ENCODE data around the gene SERP2. TPM values are rescaled to one million over a fixed set of nuclear protein-coding genes. Genes with fewer than 3 reads are reported as not detected.

SERP2 gene
- total RNA-seq, 4 donors from 2014 or later: 3.6 to 5.7 (median 4.7) TPM; not detected in 1

DNA sequence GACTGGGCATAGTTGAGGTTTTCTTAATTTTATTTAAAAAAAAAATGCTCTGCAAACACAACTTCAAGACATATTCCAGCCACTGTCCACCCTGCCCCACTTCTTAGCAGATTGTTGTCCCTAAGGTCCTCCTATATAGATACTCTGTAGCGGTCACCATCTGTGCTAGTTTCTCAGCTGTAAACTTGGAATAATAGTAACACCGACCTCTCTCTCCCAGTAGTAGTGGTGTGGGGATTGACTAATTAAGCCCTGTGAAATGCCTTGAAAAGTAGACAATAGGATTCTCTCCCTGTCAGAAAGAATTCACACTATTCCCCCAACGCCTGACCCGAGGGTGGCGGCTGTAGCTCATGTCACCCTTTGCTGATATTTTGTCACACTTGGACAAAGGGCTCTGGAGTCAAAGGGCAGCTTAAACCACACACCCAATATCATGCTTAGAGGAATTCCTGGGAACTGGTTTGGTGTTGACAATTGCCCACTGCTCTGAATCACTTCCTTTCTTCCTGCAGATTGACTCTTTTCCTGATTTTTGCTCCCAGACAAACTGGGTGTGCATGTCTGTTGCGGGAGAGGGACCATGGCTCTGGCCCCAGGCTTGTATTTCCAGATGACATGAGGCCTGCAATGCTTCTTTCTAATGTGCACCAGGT, 9.2 kb upstream of the SERP2 start:
- intact Hi-C loops (cut with DNase I): no loop called here
- no peak overlapping the region for H3K4me3 ChIP-seq (replicated peaks in 1 of 3)

DNA sequence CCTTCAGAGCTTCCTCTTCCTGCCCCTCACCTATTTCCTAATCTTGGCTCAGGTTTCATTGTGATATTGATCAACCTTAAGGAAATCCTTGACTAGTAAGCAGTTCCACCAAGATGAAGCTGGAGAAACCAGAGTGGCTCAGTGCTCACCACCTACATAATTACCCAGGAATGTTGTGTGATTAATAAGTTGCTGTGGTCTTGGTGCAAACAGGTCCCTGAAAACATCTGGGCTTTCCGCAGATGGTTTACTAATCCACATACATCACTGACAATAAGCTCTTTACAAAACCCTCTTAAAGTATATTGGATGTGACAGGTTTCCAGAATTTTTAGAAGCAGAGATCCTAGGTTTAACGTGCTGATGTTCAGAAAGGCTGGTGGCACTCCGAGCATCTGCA, 8.6 kb upstream of the SERP2 start:
- intact Hi-C loops (cut with DNase I): no loop called here

More for the DNA sequence above, 9.2 kb upstream of the SERP2 start:
- no peaks in the 10 kb centered on the region for H3K36me3 ChIP-seq
- no peak for DNase-seq
- no peaks in the 10 kb centered on the region for H3K9me3 ChIP-seq
- H3K27me3 ChIP-seq: no peaks in the 10 kb centered on the region
- no peak overlapping the region for H3K27ac ChIP-seq
- TF ChIP-seq, protein P1, sequence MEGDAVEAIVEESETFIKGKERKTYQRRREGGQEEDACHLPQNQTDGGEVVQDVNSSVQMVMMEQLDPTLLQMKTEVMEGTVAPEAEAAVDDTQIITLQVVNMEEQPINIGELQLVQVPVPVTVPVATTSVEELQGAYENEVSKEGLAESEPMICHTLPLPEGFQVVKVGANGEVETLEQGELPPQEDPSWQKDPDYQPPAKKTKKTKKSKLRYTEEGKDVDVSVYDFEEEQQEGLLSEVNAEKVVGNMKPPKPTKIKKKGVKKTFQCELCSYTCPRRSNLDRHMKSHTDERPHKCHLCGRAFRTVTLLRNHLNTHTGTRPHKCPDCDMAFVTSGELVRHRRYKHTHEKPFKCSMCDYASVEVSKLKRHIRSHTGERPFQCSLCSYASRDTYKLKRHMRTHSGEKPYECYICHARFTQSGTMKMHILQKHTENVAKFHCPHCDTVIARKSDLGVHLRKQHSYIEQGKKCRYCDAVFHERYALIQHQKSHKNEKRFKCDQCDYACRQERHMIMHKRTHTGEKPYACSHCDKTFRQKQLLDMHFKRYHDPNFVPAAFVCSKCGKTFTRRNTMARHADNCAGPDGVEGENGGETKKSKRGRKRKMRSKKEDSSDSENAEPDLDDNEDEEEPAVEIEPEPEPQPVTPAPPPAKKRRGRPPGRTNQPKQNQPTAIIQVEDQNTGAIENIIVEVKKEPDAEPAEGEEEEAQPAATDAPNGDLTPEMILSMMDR (IDR thresholded peaks at IDR 0.05): no peak
- TF ChIP-seq POLR2A (IDR thresholded peaks at IDR 0.05): no peak
- 82 to 85% methylated on average over 6 of the region's 6 CpGs for WGBS, 2 donors
- no peaks in the 10 kb centered on the region for H3K4me1 ChIP-seq

DNA sequence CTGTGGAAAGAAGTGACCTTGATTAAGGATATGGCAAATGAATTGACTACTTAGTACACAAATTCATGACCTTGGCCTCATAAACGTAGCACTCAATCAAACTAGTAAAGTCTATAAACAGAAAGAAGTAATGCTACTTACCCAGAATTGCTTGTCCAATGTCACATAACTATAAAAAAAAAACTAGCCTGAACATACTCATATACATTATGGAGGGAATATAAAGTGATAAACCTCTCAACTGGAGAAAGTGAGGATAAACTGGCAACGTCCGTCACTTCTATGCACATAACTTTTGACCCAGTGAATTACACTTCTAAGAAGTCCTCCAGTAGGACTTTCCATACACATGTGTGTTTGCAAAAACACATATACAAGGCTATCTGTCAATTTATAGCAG, 7.7 kb upstream of the SERP2 start:
- no peak for TF ChIP-seq POLR2A (IDR thresholded peaks at IDR 0.05)
- TF ChIP-seq, protein P1 (IDR thresholded peaks at IDR 0.05): no peak
- no peaks in the 10 kb centered on the region for H3K9me3 ChIP-seq
- no peak overlapping the region for H3K27ac ChIP-seq
- WGBS, 2 donors: 86 to 96% methylated on average over 3 of the region's 3 CpGs
- intact Hi-C loops (cut with DNase I): no loop called here
- no peak overlapping the region for H3K4me3 ChIP-seq (replicated peaks in 1 of 3)
- no peaks in the 10 kb centered on the region for H3K36me3 ChIP-seq
- no peaks in the 10 kb centered on the region for H3K4me1 ChIP-seq
- no peaks in the 10 kb centered on the region for H3K27me3 ChIP-seq
- no peak for DNase-seq

More for the DNA sequence above, 8.6 kb upstream of the SERP2 start:
- H3K4me3 ChIP-seq (replicated peaks in 1 of 3): no peak overlapping the region
- H3K27ac ChIP-seq: no peak overlapping the region
- WGBS, 2 donors: 83 to 91% methylated on average over 3 of the region's 3 CpGs
- no peak for DNase-seq
- no peaks in the 10 kb centered on the region for H3K36me3 ChIP-seq
- H3K9me3 ChIP-seq: no peaks in the 10 kb centered on the region
- H3K27me3 ChIP-seq: no peaks in the 10 kb centered on the region
- H3K4me1 ChIP-seq: no peaks in the 10 kb centered on the region
- TF ChIP-seq, protein P1 (IDR thresholded peaks at IDR 0.05): no peak
- no peak for TF ChIP-seq POLR2A (IDR thresholded peaks at IDR 0.05)

DNA sequence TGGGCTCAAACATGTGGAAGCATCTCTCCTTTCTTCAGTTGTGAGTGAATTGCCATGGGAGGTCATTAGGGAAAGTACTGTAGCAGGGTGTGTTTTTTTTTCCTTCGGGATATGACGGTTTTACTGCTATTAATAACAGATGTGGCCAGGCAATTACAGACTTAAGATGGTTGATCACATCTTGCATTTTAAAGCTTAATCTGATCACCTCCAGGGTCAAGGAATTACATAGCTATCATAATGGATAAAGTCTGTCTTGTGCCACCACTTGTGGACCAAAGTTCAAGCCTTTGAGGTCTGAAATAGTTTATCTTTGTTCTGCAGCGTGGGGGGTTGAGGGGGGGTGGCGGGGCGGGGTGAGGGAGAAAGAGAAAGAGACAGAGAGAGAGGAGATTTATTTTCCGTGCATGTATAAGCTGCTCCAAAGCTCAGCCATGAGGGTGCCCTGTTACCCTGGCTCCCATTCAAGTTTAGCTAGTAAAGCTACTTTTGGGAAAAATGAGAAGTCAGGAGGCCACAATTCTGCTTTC, 5.5 kb upstream of the SERP2 start:
- Histone ChIP-seq H3K4me3 (replicated peaks in 1 of 3) (no peak overlapping the region), H3K9me3 (no peaks in the 10 kb centered on the region)
- WGBS, 2 donors: 48 to 56% methylated on average over 6 of the region's 6 CpGs

More for the DNA sequence above, 5.5 kb upstream of the SERP2 start:
- Histone ChIP-seq H3K4me1 (no peaks in the 10 kb centered on the region), H3K27ac (no peak overlapping the region), H3K27me3 (no peaks in the 10 kb centered on the region), H3K36me3 (no peaks in the 10 kb centered on the region)
- no peak for DNase-seq
- TF ChIP-seq, protein P1 (IDR thresholded peaks at IDR 0.05): no peak
- no peak for TF ChIP-seq POLR2A (IDR thresholded peaks at IDR 0.05)
- intact Hi-C loops (cut with DNase I): no loop called here

Measured in thyroid gland (tissue), 4 donors.